GM12892 (cell line): ENCODE results near the gene MDM2.

Source experiments
- POLR2A ChIP-seq: IDR thresholded peaks from 2 replicates; pipeline ENCODE4 v1.6.1; 2011; ENCODE audit warnings: low read depth, low read length, control low read depth
- POLR2AphosphoS5 ChIP-seq: IDR thresholded peaks from 2 replicates; pipeline ENCODE4 v1.6.1; 2011; ENCODE audit warnings: low read depth, low read length, control low read depth
- TAF1 ChIP-seq: IDR thresholded peaks from 2 replicates; pipeline ENCODE4 v1.6.1; 2011; ENCODE audit warnings: low read depth, mild to moderate bottlenecking, control low read depth, low read length, borderline replicate concordance

GRCh38 chr12:68791897-68792481, 16.0 kb upstream of the MDM2 start:
- TF ChIP-seq POLR2A: no peak
- TF ChIP-seq TAF1: no peak
- TF ChIP-seq POLR2AphosphoS5: no peak
